ENCODE measurements around the gene SMYD5. TPM values are rescaled to one million over a fixed set of nuclear protein-coding genes. Genes with fewer than 3 reads are reported as not detected.
A peak's percentile ranks its signal among the peaks of the same experiment; 100 is the strongest.

Gene SMYD5
- total and polyA plus RNA-seq, 2 donors from 2014 or later: 20.8 to 23.5 TPM

GRCh38 chr2:73238976-73239375 is 24.9 kb downstream of the SMYD5 start:
- H3K27ac ChIP-seq (ENCODE audit: low read depth in 2 of 2, low read length in 2 of 2): no peak overlapping the region
- H3K36me3 ChIP-seq (ENCODE audit: control insufficient read depth in 2 of 3, insufficient read depth in 3 of 3, low read length in 3 of 3): peaks cover 0 to 23% (median 12%) of the 10 kb centered on the region in 3 donors
- intact Hi-C loops (cut with DNase I): no loop called here

DNA sequence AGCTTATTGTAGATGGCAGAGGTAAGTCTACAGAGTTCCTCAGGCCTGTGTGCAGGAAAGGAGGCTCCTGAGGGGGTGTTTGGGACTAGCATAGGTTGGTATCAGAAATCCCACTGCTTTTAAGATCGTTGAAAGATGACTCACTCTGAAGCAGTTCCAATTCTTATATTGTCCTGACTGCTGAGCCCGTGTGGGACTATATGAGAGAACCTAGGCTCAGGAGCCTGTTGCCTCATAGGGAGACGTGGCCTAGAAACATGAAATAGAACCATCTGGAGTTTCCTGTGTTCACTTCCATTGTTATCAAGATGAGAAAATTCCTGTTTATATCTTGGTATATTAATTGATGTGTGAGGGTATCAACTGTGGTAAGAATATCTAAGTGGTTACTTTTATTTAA is 25.7 kb downstream of the SMYD5 start:
- no peak overlapping the region for H3K27ac ChIP-seq (ENCODE audit: low read depth in 2 of 2, low read length in 2 of 2)
- peaks cover 3 to 31% (median 20%) of the 10 kb centered on the region in 3 donors for H3K36me3 ChIP-seq (ENCODE audit: control insufficient read depth in 2 of 3, insufficient read depth in 3 of 3, low read length in 3 of 3)
- H3K4me1 ChIP-seq (ENCODE audit: control insufficient read depth in 2 of 3, insufficient read depth in 2 of 3, low read depth in 1 of 3, low read length in 3 of 3): peaks cover 4 to 9% (median 7%) of the 10 kb centered on the region in 3 donors
- H3K27me3 ChIP-seq (ENCODE audit: control insufficient read depth, insufficient read depth, low read length): no peaks in the 10 kb centered on the region
- H3K9ac ChIP-seq (ENCODE audit: low read length in 3 of 3): no peak overlapping the region
- intact Hi-C loops (cut with DNase I): no loop called here
- no peak for FAIRE-seq
- TF ChIP-seq, protein P1, sequence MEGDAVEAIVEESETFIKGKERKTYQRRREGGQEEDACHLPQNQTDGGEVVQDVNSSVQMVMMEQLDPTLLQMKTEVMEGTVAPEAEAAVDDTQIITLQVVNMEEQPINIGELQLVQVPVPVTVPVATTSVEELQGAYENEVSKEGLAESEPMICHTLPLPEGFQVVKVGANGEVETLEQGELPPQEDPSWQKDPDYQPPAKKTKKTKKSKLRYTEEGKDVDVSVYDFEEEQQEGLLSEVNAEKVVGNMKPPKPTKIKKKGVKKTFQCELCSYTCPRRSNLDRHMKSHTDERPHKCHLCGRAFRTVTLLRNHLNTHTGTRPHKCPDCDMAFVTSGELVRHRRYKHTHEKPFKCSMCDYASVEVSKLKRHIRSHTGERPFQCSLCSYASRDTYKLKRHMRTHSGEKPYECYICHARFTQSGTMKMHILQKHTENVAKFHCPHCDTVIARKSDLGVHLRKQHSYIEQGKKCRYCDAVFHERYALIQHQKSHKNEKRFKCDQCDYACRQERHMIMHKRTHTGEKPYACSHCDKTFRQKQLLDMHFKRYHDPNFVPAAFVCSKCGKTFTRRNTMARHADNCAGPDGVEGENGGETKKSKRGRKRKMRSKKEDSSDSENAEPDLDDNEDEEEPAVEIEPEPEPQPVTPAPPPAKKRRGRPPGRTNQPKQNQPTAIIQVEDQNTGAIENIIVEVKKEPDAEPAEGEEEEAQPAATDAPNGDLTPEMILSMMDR (IDR thresholded peaks at IDR 0.05; ENCODE audit: borderline replicate concordance, extremely low read depth, insufficient read depth): no peak
- H3K4me3 ChIP-seq (ENCODE audit: low read length in 3 of 3): no peak overlapping the region
- no peak for DNase-seq
- H3K9me3 ChIP-seq (ENCODE audit: control insufficient read depth in 2 of 3, insufficient read depth in 1 of 3, low read length in 3 of 3): no peaks in the 10 kb centered on the region

More at GRCh38 chr2:73238976-73239375, 24.9 kb downstream of the SMYD5 start:
- no peak overlapping the region for H3K9ac ChIP-seq (ENCODE audit: low read length in 3 of 3)
- FAIRE-seq (no peak), DNase-seq (no peak)
- no peaks in the 10 kb centered on the region for H3K9me3 ChIP-seq (ENCODE audit: control insufficient read depth in 2 of 3, insufficient read depth in 1 of 3, low read length in 3 of 3)
- TF ChIP-seq, protein P1 (IDR thresholded peaks at IDR 0.05; ENCODE audit: borderline replicate concordance, extremely low read depth, insufficient read depth): no peak
- H3K4me3 ChIP-seq (ENCODE audit: low read length in 3 of 3): no peak overlapping the region
- H3K4me1 ChIP-seq (ENCODE audit: control insufficient read depth in 2 of 3, insufficient read depth in 2 of 3, low read depth in 1 of 3, low read length in 3 of 3): peaks cover 4 to 10% (median 7%) of the 10 kb centered on the region in 3 donors
- H3K27me3 ChIP-seq (ENCODE audit: control insufficient read depth, insufficient read depth, low read length): no peaks in the 10 kb centered on the region

GRCh38 chr2:73243884-73244570 is 30.0 kb downstream of the SMYD5 start:
- Histone ChIP-seq H3K9ac (ENCODE audit: low read length in 3 of 3) (no peak overlapping the region), H3K9me3 (ENCODE audit: control insufficient read depth in 2 of 3, insufficient read depth in 1 of 3, low read length in 3 of 3) (no peaks in the 10 kb centered on the region), H3K36me3 (ENCODE audit: control insufficient read depth in 2 of 3, insufficient read depth in 3 of 3, low read length in 3 of 3) (peaks cover 5 to 68% (median 52%) of the 10 kb centered on the region in 3 donors), H3K4me3 (ENCODE audit: low read length in 3 of 3) (no peak overlapping the region), H3K4me1 (ENCODE audit: control insufficient read depth in 2 of 3, insufficient read depth in 2 of 3, low read depth in 1 of 3, low read length in 3 of 3) (no peaks in the 10 kb centered on the region), H3K27ac (ENCODE audit: low read depth in 2 of 2, low read length in 2 of 2) (no peak overlapping the region), H3K27me3 (ENCODE audit: control insufficient read depth, insufficient read depth, low read length) (no peaks in the 10 kb centered on the region)
- intact Hi-C loops (cut with DNase I): no loop called here
- FAIRE-seq (no peak), DNase-seq (peak in 1 of 5 donors; percentile 3)
- TF ChIP-seq, protein P1 (IDR thresholded peaks at IDR 0.05; ENCODE audit: borderline replicate concordance, extremely low read depth, insufficient read depth): no peak
